K562 treated with DMSO at 1 percent for 4 hours (cell line): Measurements from ENCODE around the gene IL17RA. TPM values are rescaled to one million over a fixed set of nuclear protein-coding genes. Genes with fewer than 3 reads are reported as not detected.

ENCODE experiments used
- total RNA-seq: library from RNA; unstranded; fragments of 300-600 nt; gene quantifications from 2 replicates; pipeline ENCODE4 v1.2.3, GENCODE V29; 2022; ENCODE audit not compliant: insufficient read depth

The IL17RA gene, protein sequence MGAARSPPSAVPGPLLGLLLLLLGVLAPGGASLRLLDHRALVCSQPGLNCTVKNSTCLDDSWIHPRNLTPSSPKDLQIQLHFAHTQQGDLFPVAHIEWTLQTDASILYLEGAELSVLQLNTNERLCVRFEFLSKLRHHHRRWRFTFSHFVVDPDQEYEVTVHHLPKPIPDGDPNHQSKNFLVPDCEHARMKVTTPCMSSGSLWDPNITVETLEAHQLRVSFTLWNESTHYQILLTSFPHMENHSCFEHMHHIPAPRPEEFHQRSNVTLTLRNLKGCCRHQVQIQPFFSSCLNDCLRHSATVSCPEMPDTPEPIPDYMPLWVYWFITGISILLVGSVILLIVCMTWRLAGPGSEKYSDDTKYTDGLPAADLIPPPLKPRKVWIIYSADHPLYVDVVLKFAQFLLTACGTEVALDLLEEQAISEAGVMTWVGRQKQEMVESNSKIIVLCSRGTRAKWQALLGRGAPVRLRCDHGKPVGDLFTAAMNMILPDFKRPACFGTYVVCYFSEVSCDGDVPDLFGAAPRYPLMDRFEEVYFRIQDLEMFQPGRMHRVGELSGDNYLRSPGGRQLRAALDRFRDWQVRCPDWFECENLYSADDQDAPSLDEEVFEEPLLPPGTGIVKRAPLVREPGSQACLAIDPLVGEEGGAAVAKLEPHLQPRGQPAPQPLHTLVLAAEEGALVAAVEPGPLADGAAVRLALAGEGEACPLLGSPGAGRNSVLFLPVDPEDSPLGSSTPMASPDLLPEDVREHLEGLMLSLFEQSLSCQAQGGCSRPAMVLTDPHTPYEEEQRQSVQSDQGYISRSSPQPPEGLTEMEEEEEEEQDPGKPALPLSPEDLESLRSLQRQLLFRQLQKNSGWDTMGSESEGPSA
- 6.4 and 7.1 TPM in 2 replicates for total RNA-seq

GRCh38 chr22:17084554-17085276 is at the start of gene IL17RA:
Gene IL17RA (plus strand): TSS chr22:17085000. CDS start chr22:17085092, 92 bp downstream.

GRCh38 chr22:17121233-17122195 is 36.7 kb downstream of the IL17RA start, which contains the start of gene TMEM121B:
Gene TMEM121B (minus strand): TSS chr22:17121360. CDS start chr22:17121127, 233 bp downstream.

DNA sequence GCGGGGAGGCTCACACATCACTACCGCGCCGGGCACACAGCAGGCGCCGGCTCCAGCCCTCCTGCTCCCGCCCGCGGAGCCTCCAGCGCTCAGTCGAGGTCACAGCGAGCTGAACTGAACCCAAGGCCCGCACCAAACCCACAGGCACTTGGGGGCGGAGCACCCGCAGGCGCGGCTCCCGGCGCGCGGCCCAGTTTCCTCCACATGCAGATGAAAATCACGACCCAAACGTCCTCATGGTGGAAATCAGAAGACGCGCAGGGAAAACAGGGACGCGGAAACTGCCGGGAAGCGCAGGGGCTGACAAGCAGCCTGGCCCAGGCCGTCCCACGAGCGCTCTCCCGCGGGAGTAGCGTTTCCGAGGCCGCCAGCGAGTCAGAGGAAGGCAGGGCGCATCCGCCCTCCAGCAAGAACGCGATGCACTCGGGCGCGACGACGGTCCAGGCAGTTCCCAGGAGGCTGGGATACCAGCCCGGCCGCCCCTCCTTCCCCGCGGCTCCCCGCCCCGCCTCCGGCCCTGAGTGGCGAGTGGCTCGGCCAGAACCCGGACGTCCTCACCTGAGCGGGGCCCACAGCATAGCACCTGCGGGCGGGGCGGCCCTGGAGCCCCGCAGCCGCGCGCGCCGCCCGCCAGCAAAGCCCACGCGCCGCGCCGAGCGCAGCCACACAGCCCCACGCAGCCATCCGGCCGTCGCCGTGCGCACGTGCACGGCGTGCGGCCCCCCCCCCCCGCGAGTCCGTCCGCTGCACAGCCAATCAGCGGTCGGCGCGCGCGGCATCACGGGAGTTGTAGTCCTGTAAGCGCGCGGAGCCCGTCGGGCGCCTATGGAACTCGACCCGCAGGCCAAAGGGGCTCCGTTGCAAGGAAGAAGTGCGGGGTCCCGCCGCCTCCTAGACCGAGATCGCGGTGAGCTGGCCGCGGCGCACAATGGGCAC is 74.0 kb downstream of the IL17RA start, which contains the start of gene HDHD5:
Gene HDHD5 (minus strand): TSS at position 710 of the 936 bp plus-strand sequence. CDS start 26 bp downstream, at position 684.

Other genes starting within 250 kb of the IL17RA start
- not detected in 2 replicates for gene GAB4, start 76.8 kb upstream of the IL17RA start, total RNA-seq
- gene TMEM121B, start 36.4 kb downstream of the IL17RA start, total RNA-seq, result not detected in 2 replicates
- 7.5 and 12.0 TPM in 2 replicates for gene HDHD5, start 74.3 kb downstream of the IL17RA start, total RNA-seq
- gene ADA2, start 134.4 kb downstream of the IL17RA start, total RNA-seq, result not detected in 2 replicates